ENCODE data around the gene TOMM5.

The TOMM5 gene

GRCh38 chr9:37574241-37574721, 18.1 kb downstream of the TOMM5 start:
- TF ChIP-seq CTCF (IDR thresholded peaks at IDR 0.05; ENCODE audit: insufficient read depth, low read length): no peak
- H3K27ac ChIP-seq (replicated peaks): no peak overlapping the region
- H3K27me3 ChIP-seq (ENCODE audit: insufficient read depth, poor library complexity, severe bottlenecking): no peaks in the 10 kb centered on the region
- H3K4me3 ChIP-seq (replicated peaks; ENCODE audit: insufficient read depth, low read length): no peak overlapping the region
- DNase-seq (ENCODE audit: low read depth in 1 of 2, low spot score in 1 of 2): no peak

GRCh38 chr9:37571282-37571681, 21.1 kb downstream of the TOMM5 start:
- no peak for DNase-seq (ENCODE audit: low read depth in 1 of 2, low spot score in 1 of 2)
- no peak for TF ChIP-seq SPI1 (IDR thresholded peaks at IDR 0.05; ENCODE audit: borderline replicate concordance, low read depth)
- no peak for TF ChIP-seq CTCF (IDR thresholded peaks at IDR 0.05; ENCODE audit: insufficient read depth, low read length)
- no peak for TF ChIP-seq REST (IDR thresholded peaks at IDR 0.05; ENCODE audit: insufficient replicate concordance, low read depth)
- TF ChIP-seq GABPA (IDR thresholded peaks at IDR 0.05; ENCODE audit: low read depth): no peak
- TF ChIP-seq POLR2AphosphoS5 (IDR thresholded peaks at IDR 0.05; ENCODE audit: low read depth): no peak
- no peak overlapping the region for H3K4me3 ChIP-seq (replicated peaks; ENCODE audit: insufficient read depth, low read length)
- H3K27me3 ChIP-seq (ENCODE audit: insufficient read depth, poor library complexity, severe bottlenecking): no peaks in the 10 kb centered on the region
- H3K27ac ChIP-seq (replicated peaks): no peak overlapping the region

- no peak overlapping the region for H3K4me3 ChIP-seq (replicated peaks; ENCODE audit: insufficient read depth, low read length)
- DNase-seq (ENCODE audit: low read depth in 1 of 2, low spot score in 1 of 2): no peak
- no peaks in the 10 kb centered on the region for H3K27me3 ChIP-seq (ENCODE audit: insufficient read depth, poor library complexity, severe bottlenecking)
- H3K27ac ChIP-seq (replicated peaks): no peak overlapping the region
- no peak for TF ChIP-seq CTCF (IDR thresholded peaks at IDR 0.05; ENCODE audit: insufficient read depth, low read length)
- no peak for TF ChIP-seq REST (IDR thresholded peaks at IDR 0.05; ENCODE audit: insufficient replicate concordance, low read depth)
- TF ChIP-seq POLR2AphosphoS5 (IDR thresholded peaks at IDR 0.05; ENCODE audit: low read depth): no peak
- TF ChIP-seq SPI1 (IDR thresholded peaks at IDR 0.05; ENCODE audit: borderline replicate concordance, low read depth): no peak
- TF ChIP-seq GABPA (IDR thresholded peaks at IDR 0.05; ENCODE audit: low read depth): no peak
These were observed 25.7 kb downstream of the TOMM5 start for GRCh38 chr9:37566716-37567115.
